Endothelial cell (in vitro differentiated cells): ENCODE data around the gene PIEZO1. TPM values are rescaled to one million over a fixed set of nuclear protein-coding genes. Genes with fewer than 3 reads are reported as not detected.
A peak's percentile ranks its signal among the peaks of the same experiment; 100 is the strongest.

Source experiments
- DNase-seq: peaks from one replicate; pipeline ENCODE4 v3.0.0; 2021; ENCODE audit warnings: low spot score
- H3K27ac Mint-ChIP-seq: one replicate; pipeline ENCODE4 v1.8.0; 2021; ENCODE audit warnings: mixed read lengths, inconsistent platforms; ENCODE audit not compliant: unreplicated experiment
- H3K27me3 Mint-ChIP-seq: one replicate; pipeline ENCODE4 v1.8.0; 2021; ENCODE audit warnings: mild to moderate bottlenecking, moderate library complexity, mixed read lengths, inconsistent platforms; ENCODE audit not compliant: unreplicated experiment
- H3K36me3 Mint-ChIP-seq: one replicate; pipeline ENCODE4 v1.8.0; 2021; ENCODE audit warnings: mild to moderate bottlenecking, low read depth, mixed read lengths, inconsistent platforms; ENCODE audit not compliant: unreplicated experiment
- H3K4me1 Mint-ChIP-seq: one replicate; pipeline ENCODE4 v1.8.0; 2021; ENCODE audit warnings: mild to moderate bottlenecking, mixed read lengths, inconsistent platforms; ENCODE audit not compliant: unreplicated experiment
- H3K4me3 Mint-ChIP-seq: one replicate; pipeline ENCODE4 v1.8.0; 2021; ENCODE audit warnings: mild to moderate bottlenecking, mixed read lengths, inconsistent platforms; ENCODE audit not compliant: unreplicated experiment
- H3K9me3 Mint-ChIP-seq: one replicate; pipeline ENCODE4 v1.8.0; 2021; ENCODE audit warnings: mixed read lengths, inconsistent platforms; ENCODE audit not compliant: unreplicated experiment
- total RNA-seq: library from RNA; stranded (reverse); fragmentation: NEBNext Ultra II Directional; extraction: Animal tissue kit (Norgen Biotek cat#: 25700); gene quantifications from one replicate; pipeline ENCODE4 v1.2.1, GENCODE V29; 2021; ENCODE audit not compliant: unreplicated experiment
- TF ChIP-seq, protein P1 (sequence below): fragments of 200-600 bp; sonication (generic); IDR thresholded peaks from one replicate; pipeline ENCODE4 v1.5.0; 2021; ENCODE audit warnings: antibody characterized with exemption; ENCODE audit not compliant: unreplicated experiment

Gene PIEZO1
- total RNA-seq, 1 donor from 2014 or later, result 428 TPM

DNA sequence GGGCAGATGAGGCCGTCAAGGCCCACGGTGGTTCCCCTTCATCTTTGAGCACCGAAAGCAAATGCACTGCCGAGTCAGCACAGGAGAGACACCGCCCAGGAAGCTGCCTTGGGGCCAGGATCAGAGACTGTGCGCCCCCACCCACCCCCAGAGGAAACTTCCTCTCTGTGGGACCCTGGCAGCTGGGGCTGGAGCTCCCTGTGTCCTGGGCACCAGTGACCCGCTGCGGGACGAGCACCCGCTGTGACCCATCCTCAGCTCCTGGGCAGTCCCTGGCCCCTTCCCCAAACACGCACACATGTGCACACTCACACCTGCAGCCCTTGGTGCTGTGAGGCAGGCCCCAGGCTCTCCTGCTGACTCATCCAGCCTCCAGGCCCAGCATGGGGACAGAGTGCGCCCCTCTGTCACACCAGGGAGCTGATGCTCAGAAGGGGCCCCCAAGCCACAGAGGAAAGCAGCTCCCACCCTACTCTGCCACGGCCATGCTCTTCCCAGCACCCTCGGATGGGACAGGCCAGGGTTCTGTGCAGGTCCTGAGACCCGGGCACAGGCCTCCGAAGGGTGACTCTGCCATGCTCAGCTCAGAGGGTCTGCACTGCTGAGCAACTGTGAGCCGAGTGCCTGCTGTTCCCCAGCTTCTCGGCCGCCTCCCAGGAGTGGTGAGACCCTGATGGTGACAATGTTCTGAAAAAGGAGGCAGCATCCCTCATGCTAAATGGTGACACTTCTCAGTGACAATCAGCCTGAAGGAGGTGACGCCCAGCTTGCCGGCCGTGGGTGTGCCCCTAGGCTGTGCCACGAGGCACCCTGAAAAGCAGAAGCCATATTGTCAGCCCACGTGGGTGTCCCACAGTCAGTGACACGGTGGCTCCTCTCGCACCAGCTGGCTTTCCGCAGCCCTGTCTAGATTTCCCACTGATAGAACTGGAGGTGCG, 3.6 kb downstream of the PIEZO1 start:
- Mint-ChIP-seq H3K36me3 (no peaks in the 10 kb centered on the region), H3K4me1 (peaks cover 37% of the 10 kb centered on the region), H3K4me3 (peak overlapping the region; percentile 71), H3K27me3 (peaks cover 6% of the 10 kb centered on the region), H3K9me3 (no peaks in the 10 kb centered on the region), H3K27ac (peak overlapping the region; percentile 64)
- TF ChIP-seq, protein P1, sequence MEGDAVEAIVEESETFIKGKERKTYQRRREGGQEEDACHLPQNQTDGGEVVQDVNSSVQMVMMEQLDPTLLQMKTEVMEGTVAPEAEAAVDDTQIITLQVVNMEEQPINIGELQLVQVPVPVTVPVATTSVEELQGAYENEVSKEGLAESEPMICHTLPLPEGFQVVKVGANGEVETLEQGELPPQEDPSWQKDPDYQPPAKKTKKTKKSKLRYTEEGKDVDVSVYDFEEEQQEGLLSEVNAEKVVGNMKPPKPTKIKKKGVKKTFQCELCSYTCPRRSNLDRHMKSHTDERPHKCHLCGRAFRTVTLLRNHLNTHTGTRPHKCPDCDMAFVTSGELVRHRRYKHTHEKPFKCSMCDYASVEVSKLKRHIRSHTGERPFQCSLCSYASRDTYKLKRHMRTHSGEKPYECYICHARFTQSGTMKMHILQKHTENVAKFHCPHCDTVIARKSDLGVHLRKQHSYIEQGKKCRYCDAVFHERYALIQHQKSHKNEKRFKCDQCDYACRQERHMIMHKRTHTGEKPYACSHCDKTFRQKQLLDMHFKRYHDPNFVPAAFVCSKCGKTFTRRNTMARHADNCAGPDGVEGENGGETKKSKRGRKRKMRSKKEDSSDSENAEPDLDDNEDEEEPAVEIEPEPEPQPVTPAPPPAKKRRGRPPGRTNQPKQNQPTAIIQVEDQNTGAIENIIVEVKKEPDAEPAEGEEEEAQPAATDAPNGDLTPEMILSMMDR, result no peak
- DNase-seq, result no peak

DNA sequence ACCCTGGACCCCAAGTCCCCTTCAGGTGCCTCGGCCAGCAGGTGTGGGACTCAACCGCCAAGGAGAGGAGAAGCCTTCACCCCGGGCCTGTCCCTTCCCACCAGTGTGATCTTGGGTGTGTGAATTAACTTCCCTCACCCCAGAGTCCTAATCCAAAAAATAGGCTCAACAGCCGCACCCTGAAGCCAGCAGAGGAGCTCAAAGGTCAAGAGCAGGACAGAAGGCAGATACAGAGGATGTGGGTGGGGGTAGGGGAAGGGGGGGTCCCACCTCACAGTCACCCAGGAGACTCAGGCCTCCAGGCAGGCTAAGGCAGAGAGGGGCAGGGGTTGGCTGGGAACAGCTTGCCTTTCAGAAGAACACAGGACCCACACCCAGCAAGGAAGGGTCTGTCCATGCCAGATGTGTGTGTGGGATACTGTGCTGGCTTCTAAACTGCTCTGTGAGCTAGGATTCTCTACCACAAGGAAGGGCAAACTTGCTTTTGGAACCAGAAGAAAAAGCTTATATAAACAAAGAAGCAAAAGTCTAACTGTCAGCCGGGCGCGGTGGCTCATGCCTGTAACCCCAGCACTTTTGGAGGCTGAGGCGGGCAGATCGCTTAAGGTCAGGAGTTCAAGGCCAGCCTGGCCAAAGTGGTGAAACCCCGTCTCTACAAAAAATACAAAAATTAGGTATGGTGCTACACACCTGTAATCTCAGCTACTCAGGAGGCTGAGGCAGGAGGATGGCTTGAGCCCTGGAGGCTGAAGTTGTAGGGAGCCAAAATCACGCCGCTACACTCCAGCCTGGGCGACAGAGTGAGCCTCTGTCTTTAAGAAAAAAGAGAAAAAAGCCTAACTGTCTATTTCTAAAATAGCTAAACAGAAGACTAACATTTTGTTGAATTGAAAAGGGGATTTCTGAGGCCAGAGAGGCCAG, 4.6 kb downstream of the PIEZO1 start:
- Mint-ChIP-seq H3K27me3 (peaks cover 6% of the 10 kb centered on the region), H3K4me1 (peaks cover 37% of the 10 kb centered on the region), H3K4me3 (no peak overlapping the region), H3K27ac (no peak overlapping the region), H3K9me3 (no peaks in the 10 kb centered on the region), H3K36me3 (no peaks in the 10 kb centered on the region)
- DNase-seq, result no peak
- TF ChIP-seq, protein P1, result no peak

DNA sequence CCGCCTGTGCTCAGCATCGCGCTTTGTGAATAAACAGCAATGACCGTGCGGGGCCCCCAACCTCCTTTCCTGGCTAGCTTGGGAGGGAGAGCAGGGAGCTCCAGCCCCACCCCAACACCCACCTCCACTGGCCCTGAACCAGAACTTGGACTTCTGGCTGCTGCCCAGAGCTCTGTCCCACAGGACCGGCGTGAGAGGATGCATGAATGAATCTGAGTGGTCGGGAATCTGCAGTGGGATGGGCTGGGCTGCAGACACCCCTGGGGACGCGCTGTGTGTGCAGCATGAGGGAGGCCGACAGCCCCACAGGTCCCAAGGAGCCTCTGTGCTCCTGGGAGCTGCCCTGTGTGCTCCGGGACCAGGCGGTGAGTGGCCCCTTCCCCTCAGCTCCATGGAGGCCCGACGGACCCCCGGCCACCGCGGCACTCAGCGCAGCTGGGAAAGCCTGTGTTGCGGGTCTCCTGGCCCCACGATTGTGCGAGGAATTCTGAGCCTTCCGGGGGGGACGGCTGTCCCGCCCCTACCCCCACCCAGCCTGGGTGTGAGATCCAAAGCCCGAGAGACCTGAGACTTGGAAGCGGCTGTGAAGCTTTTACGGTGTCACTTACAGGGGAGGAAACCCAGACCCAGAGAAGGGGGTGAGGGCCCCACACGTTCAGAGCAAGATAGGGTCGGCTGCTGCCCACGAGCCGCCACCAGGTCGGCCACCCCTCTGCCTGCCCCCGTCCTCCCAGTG, 5.4 kb downstream of the PIEZO1 start:
- Mint-ChIP-seq H3K4me3 (no peak overlapping the region), H3K36me3 (no peaks in the 10 kb centered on the region), H3K4me1 (peaks cover 37% of the 10 kb centered on the region), H3K27ac (no peak overlapping the region), H3K27me3 (peaks cover 6% of the 10 kb centered on the region), H3K9me3 (no peaks in the 10 kb centered on the region)
- no peak for DNase-seq
- TF ChIP-seq, protein P1, result no peak

DNA sequence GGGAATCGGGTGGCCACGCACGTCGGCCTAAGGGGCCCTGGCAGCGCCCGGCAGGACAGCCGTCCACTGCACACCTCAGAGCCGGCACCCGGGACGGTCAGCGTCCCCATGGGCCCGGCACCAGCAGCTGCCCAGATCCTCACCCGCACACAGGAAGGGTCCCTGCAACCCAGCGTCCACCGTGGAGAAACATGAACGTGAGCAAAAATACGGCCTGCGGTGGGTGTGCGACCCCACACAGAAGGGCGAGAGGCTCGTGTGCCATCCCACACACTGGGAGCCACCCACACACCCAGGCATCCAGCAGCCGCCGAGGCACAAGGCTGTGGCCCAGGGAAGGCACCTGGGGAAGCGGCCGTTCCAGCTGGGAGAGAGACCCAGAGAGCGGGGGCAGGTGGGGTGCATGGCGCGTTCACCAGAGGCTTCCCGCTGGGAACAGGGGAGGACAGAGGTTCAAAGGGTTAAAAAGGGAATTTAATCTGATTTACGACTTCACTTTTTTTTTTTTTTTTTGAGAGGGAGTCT, 6.4 kb downstream of the PIEZO1 start:
- Mint-ChIP-seq H3K27ac (no peak overlapping the region), H3K4me3 (no peak overlapping the region), H3K36me3 (no peaks in the 10 kb centered on the region), H3K27me3 (peaks cover 4% of the 10 kb centered on the region), H3K4me1 (peaks cover 36% of the 10 kb centered on the region), H3K9me3 (no peaks in the 10 kb centered on the region)
- TF ChIP-seq, protein P1, result no peak
- DNase-seq, result no peak
